Activated gamma-delta T cell (primary cell): ENCODE data around the gene PPP1CC.
"Not testable (repeated sequence)": the region's sequence is repeated elsewhere in the genome, so short reads cannot be mapped to it uniquely, and the experiment has no call there.

Experiments
- DNase-seq: peaks from one replicate; lab custom pipeline; 2025; lab: John Stamatoyannopoulos, UW

PPP1CC gene

GRCh38 chr12:110725267-110725666 is 17.4 kb downstream of the PPP1CC start:
- DNase-seq = no peak

- not testable (repeated sequence) for DNase-seq
Observed at GRCh38 chr12:110722892-110723291, 19.8 kb downstream of the PPP1CC start.

GRCh38 chr12:110721570-110721969 is 21.1 kb downstream of the PPP1CC start:
- no peak for DNase-seq

- DNase-seq = no peak
Observed at GRCh38 chr12:110720516-110720915, 22.2 kb downstream of the PPP1CC start.

- DNase-seq = no peak
Observed at GRCh38 chr12:110718222-110718908, 24.3 kb downstream of the PPP1CC start.

- no peak for DNase-seq
Observed at GRCh38 chr12:110717037-110717436, 25.7 kb downstream of the PPP1CC start.

GRCh38 chr12:110708917-110709316 is 33.8 kb downstream of the PPP1CC start:
- DNase-seq = no peak

- DNase-seq = no peak
Observed at GRCh38 chr12:110705309-110705708, 37.4 kb downstream of the PPP1CC start.

GRCh38 chr12:110704750-110705149 is 37.9 kb downstream of the PPP1CC start:
- DNase-seq = no peak

- DNase-seq = no peak
Observed at GRCh38 chr12:110704231-110704630, 38.5 kb downstream of the PPP1CC start.

GRCh38 chr12:110702081-110702480 is 40.6 kb downstream of the PPP1CC start:
- DNase-seq = no peak

GRCh38 chr12:110699591-110700445 is 42.9 kb downstream of the PPP1CC start:
- no peak for DNase-seq

- DNase-seq = peak; percentile 27
Observed at GRCh38 chr12:110698171-110698902, 44.4 kb downstream of the PPP1CC start.

- DNase-seq = no peak
Observed at GRCh38 chr12:110697236-110697635, 45.5 kb downstream of the PPP1CC start.

GRCh38 chr12:110696283-110696682 is 46.4 kb downstream of the PPP1CC start:
- no peak for DNase-seq

- no peak for DNase-seq
Observed at GRCh38 chr12:110694330-110694901, 48.3 kb downstream of the PPP1CC start.

GRCh38 chr12:110693731-110694130 is 49.0 kb downstream of the PPP1CC start:
- DNase-seq = no peak

- no peak for DNase-seq
Observed at GRCh38 chr12:110690127-110690430, 52.6 kb downstream of the PPP1CC start.

- peak; percentile 30 for DNase-seq
Observed at GRCh38 chr12:110689281-110690126, 53.2 kb downstream of the PPP1CC start.

- peak; percentile 33 for DNase-seq
Observed at GRCh38 chr12:110688446-110689280, 54.0 kb downstream of the PPP1CC start, which contains the start of gene HVCN1. Gene HVCN1, minus strand, starts transcription at chr12:110689115. Its CDS starts 5,870 bp downstream, at chr12:110683245.
